GM12874 (cell line): Measurements from ENCODE around the gene HOXA6.

Experiments used
- TF ChIP-seq, protein P1 (sequence below): IDR thresholded peaks from 2 replicates; pipeline ENCODE4 v1.5.1; 2011; ENCODE audit warnings: low read depth, mild to moderate bottlenecking, control low read depth, low read length, moderate library complexity; ENCODE audit not compliant: insufficient read depth

HOXA6 gene

DNA sequence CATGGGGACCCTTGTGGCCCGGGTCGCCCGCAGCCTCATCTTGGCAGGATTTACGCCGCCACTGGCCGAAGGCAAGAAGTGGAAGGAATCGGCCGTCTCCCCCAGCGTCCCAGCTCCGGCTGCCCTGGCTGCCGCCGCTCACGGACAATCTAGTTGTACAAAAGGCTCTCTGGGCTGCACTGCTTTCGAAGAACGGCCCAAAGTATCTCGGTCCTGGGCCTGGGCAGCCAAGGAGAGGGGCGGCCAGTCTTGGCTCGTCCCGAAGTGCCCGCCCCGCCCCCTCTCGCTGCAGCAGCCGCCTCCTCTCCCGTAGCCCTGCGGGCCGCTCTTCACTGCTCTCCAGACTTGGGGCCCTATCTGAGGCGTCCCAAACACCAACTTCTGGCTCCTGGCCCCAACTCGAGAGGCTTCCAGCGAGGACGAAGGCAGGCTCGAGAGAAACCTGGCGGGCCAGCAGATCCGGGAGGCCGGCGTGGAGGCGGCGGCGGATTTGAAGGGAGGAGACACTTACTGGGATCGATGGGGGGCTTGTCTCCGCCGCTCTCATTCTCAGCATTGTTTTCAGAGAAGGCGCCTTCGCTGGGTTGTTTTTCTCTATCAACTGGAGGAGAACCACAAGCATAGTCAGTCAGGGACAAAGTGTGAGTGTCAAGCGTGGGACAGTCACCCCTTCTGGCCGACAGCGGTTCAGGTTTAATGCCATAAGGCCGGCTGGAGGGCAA is 17.0 kb upstream of the HOXA6 start:
- TF ChIP-seq, protein P1, sequence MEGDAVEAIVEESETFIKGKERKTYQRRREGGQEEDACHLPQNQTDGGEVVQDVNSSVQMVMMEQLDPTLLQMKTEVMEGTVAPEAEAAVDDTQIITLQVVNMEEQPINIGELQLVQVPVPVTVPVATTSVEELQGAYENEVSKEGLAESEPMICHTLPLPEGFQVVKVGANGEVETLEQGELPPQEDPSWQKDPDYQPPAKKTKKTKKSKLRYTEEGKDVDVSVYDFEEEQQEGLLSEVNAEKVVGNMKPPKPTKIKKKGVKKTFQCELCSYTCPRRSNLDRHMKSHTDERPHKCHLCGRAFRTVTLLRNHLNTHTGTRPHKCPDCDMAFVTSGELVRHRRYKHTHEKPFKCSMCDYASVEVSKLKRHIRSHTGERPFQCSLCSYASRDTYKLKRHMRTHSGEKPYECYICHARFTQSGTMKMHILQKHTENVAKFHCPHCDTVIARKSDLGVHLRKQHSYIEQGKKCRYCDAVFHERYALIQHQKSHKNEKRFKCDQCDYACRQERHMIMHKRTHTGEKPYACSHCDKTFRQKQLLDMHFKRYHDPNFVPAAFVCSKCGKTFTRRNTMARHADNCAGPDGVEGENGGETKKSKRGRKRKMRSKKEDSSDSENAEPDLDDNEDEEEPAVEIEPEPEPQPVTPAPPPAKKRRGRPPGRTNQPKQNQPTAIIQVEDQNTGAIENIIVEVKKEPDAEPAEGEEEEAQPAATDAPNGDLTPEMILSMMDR = 0 out of 2 replicates have a peak, but pooled peaks have one; percentile 10

DNA sequence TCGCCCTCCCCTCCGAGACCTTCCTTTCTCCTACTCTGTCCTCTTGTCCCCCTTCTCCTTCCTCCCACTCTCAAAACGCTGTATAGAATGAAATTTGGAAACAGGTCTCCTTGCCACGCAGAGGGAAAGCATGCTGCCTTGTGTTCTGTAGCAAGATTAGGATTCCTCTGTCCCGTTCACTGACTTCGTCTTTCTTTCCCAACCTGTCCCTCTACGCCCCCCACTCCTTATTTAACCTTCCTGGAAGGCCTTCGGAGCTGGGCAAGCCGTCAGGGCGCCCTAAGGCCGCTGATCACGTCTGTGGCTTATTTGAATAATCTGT is 16.4 kb upstream of the HOXA6 start:
- TF ChIP-seq, protein P1 = no peak

DNA sequence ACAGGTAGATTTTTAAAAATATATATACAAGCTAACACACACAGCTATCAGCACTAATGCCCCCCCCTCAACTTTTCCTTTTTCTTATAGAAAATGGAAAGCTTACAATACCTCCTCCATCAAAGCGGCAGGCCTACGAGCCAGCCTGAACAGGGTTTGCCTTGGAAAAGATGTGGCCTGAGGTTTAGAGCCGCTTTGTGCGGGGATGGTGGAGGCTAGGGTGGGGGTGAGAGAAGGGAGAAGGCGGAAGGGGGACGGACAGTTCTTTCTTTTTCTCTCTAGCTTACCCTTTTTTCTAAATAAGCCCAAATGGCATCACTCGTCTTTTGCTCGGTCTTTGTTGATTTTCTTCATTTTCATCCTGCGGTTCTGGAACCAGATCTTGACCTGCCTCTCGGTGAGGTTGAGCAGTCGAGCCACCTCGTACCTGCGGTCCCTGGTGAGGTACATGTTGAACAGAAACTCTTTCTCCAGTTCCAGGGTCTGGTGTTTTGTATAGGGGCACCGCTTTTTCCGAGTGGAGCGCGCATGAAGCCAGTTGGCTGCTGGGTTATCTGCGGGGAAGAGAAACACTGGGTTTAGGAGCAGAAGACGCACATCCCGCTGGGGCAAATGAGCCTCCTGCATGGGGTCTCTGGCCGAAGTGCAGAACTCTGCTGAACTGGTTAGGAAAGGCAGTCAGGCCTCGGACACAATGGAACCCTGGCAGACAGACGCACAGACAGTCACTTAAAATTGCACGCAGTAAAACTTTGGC is 15.9 kb upstream of the HOXA6 start:
- TF ChIP-seq, protein P1 = no peak

DNA sequence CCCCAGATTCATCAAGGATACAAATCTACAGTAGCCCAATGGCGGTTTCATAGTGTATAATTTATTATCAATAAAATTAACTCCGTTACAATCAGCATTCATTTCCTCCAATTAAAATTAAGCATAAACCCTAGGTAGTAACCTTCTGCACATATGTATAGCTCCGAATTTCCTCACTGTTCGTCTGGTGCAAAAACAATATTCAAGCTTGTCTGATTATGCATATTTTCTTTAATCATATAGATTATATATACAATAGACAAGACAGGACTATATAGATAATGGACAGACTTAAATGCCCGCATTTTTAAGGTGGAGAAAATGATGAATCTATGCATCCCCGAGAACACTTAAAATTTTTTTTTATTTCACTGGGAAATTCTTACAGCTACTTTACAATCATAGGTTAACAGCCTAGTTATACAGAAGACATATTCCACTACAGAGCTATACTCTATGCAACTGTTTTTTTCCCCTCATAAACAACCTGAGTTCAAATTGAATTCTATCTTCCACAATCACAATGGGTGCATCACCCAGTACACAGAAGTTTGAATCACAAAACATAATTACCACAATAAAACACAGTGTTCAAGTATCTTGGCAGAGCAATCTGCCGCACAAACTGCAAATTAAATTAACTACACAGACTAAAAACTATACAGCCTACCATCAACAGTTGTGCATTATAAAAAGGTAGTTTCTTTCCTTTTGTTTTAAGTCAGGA is 15.2 kb upstream of the HOXA6 start:
- TF ChIP-seq, protein P1 = no peak

DNA sequence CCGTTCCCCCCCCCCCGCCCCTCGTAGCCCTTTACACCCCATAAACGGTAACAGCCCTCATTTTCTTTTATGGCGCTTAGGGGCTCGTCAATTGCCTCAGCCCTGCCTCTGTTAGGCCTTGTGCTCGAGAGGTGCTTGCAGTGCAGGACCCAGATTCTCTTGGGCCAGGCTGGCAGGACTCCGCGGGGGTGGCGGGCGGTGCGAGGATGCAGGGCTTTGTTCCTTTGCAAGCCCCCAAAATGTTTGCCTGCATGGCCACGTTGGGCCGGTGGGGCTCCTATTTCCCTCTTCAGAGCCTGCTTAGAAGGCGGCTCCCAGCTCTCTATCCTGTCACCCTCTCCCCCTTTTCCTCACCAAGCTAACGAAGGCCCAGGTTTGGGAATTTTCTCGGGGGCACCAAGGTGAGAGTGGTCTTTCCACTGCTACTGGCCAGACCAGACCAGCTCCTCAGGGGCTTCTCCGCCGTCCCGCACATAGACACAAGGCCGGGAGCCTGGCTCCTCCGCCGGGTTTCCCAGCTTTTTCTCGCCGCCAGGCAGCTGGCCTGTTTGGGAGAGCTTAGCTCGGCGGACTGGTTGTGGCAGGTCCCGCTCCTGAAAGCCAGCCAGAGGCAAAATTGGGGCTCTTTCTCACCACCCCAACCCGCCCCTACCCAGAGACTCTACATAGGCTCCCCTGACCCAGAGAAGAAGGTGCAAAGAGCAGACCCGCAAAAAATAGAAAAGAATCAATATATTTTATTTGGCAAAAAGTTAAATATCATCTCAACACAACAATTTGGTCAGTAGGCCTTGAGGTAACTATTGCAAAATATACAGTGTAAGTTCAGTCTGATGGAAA is 14.4 kb upstream of the HOXA6 start:
- TF ChIP-seq, protein P1 = no peak

DNA sequence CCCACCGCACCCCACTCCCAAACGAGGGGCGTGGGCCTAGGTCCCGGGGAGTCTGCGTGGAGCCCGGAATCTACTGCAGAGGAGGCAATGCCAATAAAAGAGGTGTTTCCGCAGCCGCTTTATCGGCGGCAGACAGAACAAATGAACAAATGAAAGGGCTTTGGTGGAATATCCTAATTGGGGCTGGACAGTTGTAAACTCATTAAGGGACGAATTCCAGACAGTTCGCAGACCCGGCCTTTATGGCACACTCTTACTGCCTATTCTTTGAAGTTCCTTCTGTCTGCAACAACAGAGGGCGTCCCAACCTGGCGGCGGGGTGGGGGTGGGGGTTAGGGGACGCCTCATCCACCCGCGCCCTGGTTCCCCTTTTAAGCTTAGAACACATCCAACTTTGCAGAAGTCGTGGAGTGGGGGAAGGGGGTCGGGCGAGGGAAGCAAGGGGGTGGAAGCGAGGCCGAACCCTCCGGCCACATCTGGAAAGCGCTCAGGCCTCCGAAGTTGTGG is 13.7 kb upstream of the HOXA6 start:
- TF ChIP-seq, protein P1 = no peak
